Fibroblast of the conjunctiva (primary cell): ENCODE results near the gene SCNN1G.
"Not testable (repeated sequence)": the region's sequence is repeated elsewhere in the genome, so short reads cannot be mapped to it uniquely, and the experiment has no call there.

ENCODE experiments used
- DNase-seq: peaks from one replicate; pipeline ENCODE4 v3.0.0-alpha.2; 2010; ENCODE audit warnings: low read depth

Gene SCNN1G, protein sequence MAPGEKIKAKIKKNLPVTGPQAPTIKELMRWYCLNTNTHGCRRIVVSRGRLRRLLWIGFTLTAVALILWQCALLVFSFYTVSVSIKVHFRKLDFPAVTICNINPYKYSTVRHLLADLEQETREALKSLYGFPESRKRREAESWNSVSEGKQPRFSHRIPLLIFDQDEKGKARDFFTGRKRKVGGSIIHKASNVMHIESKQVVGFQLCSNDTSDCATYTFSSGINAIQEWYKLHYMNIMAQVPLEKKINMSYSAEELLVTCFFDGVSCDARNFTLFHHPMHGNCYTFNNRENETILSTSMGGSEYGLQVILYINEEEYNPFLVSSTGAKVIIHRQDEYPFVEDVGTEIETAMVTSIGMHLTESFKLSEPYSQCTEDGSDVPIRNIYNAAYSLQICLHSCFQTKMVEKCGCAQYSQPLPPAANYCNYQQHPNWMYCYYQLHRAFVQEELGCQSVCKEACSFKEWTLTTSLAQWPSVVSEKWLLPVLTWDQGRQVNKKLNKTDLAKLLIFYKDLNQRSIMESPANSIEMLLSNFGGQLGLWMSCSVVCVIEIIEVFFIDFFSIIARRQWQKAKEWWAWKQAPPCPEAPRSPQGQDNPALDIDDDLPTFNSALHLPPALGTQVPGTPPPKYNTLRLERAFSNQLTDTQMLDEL

DNA sequence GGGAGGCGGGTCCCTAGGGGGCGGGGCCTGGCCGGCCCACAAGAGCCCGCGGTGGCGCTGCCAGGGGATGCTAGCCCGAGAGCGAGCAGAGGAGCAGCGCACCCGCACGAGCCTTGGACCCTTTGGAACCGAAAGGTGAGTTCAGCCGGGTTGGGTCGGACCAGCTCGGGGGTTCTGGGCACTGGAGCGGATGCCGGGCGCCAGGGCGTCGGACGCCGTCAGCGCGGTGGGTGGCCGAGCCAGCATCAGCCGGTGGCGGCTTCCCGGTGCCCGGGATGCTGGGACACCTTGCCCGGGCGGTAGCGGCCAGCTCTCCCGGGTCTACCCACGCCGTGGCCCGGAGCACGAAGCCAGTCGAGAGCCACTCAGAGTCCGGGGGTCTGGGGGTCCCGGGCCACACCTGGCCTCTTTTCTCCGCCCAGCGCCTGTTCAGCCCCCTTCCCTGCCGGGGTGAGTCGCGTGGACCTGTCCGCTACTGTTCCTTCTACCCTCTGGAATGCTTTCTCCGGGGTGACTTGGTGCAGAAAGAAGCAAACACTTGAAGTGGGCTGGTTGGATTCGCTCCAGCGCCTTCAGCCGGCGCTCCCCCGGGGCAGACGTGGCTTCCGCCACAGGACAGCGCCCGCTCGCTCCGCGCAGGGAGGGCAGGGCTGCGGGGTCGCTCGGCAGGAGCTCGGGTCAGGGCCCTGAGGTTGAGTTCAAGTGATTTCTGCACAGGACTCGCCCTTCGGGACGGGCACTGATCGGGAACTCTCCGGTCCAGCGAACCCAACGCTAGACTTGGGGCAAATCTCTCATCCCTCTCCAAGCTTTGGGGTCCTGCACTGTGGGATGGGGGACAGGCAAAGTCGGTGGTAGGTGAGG is at the start of gene SCNN1G:
Gene SCNN1G (plus strand): TSS at position 67 of the 864 bp plus-strand sequence. CDS start 3,527 bp downstream, outside the sequence.
- DNase-seq: no peak

DNA sequence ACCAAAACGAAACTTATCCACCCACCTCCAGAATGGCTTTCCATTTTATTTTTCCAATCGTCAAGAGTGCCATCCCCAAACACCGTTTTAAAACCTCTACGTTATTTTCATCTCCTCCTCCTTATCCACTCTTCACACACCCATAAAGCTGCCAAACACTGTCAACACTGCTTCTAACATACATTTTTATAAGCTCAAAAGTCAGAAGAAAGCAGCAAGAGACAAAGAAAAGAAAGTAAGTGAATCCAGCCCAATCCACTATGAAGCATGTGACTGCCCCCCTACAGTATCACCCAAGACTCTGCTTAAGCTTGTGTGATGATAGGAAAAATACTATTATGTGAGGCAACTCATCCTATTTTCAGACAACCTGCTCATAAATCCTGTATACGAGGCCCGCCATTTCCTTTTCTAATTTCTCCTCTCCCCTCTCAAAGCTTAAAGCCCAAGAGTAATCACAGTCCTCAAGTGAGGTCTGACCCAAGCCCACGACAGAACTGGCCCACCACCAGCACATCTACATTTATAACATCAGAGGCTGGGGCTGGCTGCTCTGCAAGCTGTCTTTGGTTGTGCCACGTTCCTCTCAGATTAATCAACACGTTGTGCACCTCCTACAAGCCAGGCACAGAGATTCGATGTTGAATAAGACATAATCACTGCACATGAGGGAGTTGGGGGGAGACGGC is 49.6 kb upstream of the SCNN1G start:
- DNase-seq: no peak

DNA sequence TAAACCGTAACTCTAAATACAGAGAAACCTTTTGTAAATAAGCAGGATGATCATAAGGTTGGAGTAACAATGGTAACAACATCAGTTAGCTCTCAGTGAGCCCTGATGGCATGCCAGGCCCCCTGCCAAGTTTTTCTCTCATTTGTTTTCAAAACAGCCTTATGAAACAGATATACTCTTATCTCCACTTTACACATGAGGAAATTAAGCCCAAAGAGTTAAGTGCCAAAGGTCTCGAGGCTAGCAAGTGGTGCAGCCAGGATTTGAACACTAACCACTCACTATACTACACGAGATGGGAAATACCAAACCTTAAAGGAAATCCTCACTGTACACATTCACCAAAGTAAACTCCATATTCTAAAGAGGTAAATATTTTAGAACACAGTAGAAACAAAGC is 48.3 kb upstream of the SCNN1G start:
- no peak for DNase-seq

DNA sequence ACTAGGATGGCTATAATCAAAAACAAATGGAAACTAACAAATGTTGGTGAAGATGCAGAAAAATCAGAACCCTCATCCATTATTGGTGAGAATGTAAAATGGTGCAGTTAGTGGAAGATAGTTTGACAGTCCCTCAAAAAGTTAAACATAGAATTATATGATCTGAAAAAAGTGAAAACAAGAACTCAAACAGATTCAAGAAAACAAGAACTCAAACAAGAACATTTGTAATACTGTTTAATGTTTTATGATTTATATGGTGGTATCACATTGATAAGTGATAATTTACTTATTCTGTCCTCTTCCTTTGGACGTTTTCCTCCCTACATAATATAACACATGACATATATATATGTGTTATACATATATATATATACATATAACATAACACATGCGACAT is 45.3 kb upstream of the SCNN1G start:
- DNase-seq: no peak

DNA sequence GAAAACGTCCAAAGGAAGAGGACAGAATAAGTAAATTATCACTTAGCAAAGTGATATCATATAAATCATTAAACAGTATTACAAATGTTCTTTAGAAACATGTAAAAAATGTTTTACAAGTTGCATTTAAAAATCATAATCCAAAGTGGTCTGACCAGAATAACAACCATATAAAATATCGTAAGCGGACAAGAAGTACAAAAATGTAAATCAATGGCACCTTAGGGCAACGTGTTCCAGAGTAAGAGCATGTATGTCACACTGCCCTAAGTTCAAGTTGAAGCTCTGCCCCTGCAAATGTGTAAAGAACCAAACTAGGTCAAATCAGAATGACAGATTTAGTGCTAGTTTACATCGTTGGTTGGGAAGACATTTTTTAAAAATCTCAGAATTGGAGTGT is 44.7 kb upstream of the SCNN1G start:
- DNase-seq: no peak

DNA sequence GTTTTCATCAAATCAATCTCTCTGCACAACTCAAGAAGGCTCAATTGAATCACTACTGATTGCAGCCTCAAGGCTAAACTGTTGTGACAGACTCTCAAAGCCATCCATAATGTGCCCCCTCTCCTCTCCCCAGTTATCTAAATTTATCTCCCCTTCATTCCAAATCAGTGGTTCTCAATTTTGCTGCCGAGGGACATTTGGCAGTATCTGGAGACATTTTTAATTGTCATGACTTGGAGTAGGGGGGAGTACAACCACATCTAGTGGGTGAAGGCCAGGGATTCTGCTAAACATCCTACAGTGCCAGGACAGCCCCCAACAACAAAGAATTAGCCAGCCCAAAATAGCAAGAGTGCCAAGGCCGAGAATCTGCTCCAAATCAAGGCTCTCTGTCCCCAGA is 42.4 kb upstream of the SCNN1G start:
- no peak for DNase-seq

DNA sequence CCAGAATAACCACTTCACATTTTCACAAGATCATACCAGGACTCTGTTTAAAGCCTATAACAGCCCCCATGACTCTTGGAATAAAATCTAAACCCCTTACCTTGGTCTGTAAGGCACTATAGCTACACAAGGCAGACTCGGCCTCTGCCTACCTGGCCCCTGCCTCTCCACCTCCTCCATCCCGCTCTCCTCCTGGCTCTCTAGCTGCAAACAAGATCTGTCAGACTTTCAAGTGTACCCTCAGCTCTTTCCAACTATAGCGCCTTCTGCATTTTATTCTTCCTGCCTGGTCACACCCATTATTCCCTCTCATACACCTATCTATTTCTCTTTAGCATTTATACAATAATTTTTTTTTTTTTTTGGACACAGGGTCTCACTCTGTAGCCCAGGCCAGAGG is 41.5 kb upstream of the SCNN1G start:
- no peak for DNase-seq

DNA sequence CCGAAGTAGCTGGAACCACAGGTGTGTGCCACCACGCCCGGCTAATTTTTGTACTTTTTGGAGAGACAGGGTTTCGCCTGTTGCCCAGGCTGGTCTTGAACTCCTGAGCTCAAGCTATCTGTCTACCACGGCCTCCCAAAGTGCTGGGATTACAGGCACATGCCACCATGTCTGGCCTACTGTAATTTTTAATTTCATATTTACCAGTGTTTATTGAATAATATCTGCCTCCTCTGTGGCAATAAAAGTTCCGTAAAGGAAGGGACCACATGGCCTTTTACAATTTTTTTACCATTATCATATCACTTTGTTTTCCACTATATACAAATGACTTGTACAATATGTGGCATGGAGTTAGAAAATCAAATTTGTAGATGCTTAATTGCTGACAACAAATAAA is 41.0 kb upstream of the SCNN1G start:
- DNase-seq: no peak

DNA sequence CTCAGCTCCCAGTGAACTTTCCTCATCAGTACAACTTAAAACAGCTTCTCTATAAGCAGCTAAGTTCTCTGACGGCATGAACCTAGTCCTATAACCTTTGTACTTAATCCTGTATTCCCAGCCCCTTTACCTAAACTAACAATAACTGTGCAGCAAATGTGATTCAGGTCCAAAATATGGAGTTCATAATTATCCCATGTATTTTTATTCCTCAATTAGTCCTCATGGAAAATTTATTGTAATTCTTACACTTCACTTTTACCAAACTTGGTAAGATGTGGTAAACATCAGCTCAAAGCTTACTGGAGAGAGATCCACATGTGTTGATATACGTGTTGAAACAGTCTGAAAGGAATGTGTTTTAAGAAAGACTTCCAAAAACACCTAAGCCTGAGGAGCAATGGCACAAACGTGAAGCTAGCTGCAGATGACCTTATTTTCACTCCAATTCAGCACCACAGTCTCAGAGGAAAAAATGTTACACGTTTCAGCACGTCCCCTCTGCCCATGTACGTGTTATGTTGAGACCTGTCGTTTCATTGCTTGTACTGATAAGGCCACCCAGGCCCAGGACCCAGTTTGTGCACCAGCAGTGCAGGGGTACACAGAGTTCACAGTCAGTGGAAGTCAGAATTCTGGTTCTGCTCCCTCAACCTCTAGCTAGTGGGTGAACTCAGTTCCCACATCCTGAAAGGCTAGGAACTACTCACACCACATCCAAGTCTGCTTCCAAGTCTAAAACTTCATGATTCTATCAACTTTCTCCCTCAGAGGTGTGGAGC is 40.4 kb upstream of the SCNN1G start:
- DNase-seq: no peak

DNA sequence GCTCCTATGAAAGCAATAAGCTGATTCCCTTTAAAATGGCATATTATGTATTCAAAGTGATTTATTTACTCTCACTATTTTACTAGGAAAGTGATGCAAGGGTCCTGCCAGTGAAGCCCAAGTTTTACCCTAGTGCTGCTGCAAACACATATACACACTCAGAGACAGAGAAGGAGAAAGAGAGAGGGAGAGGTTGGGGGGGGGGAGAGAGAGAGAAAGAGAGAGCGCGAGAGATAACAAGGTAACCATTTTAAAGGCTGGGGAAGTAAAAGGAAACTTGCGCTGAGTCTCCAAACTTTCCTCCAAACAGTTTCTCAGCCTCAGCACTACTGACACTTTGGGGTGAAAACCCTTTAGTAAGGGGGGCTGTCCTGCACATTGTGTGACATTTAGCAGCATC is 39.2 kb upstream of the SCNN1G start:
- DNase-seq: no peak

DNA sequence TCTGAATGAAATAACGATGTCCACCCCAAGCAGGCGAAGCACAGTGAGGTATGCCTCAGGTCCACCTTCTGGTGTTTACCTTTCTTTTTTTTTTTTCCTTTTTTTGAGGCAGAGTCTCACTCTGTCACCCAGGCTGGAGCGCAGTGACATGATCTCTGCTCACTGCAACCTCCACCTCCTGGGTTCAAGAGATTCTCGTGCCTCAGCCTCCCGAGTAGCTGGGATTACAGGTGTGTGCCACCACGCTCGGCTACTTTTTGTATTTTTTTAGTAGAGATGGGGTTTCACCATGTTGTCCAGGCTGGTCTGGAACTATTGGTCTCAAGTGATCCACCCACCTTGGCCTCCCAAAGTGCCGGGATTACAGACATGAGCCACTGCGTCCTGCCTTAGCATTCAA is 38.2 kb upstream of the SCNN1G start:
- DNase-seq: not testable (repeated sequence)

DNA sequence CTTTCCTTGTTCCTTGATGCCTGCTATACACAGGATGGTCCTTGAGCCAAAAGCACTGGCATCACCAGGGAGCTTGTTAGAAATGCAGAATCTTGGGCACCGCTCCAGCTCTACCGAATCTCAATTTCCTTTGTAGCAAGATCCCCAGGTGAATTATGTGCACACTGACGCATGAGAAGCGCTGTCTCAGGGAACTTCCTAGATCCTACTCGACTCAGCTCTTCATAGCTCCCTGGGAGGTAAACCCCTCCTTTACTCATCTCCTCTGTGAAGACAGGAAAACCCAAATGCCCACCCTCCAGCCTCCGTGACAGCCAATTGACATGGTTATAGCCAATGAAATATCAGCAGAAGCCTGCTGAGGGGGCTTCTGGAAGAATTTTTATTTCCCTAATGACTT is 37.4 kb upstream of the SCNN1G start:
- DNase-seq: no peak

DNA sequence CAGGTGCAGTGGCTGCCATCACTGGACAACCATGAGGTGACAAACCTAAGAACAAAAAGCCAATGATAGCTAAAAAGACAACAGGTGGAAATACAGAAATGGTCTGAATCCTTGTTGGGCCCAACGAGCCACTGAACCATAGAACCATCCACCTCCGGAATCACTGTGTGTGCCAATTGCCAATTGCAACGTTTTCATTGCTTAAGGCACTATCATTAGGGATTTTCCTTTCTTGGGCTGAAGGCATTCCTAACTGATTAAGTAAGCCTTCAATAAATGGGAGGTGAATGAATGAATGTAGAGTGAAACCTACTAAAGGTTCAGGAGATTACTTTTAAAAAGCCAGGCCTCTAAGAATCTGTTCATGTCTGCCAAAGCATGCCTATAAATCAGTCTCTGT is 36.9 kb upstream of the SCNN1G start:
- DNase-seq: no peak

DNA sequence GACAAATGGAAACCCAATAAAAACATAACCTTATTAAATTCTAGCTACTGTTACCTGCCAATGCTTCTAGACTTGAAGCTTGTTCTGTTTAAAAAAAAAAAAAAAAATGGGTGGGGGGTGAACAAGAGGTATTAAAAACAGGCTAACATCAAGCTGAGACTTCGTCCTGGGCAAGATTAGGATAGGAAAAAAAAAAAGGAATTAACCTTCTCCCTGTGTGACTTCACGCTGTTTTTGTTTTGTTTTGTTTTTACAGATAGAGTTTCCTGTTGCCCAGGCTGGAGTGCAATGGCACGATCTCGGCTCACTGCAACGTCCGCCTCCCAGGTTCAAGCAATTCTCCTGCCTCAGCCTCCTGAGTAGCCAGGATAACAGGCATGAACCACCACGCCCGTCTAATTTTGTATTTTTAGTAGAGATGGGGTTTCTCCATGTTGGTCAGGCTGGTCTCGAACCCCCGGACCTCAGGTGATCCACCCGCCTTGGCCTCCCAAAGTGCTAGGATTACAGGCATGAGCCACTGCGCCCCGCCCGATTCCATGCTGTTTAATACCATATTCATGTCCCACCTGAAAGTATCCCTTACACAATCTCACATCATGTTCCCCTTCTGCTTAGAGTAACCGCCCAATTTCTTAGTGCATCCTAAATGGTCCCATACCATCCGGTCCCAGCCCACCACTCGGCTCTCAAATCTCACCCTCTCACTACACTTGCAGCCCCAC is 35.5 kb upstream of the SCNN1G start:
- no peak for DNase-seq

DNA sequence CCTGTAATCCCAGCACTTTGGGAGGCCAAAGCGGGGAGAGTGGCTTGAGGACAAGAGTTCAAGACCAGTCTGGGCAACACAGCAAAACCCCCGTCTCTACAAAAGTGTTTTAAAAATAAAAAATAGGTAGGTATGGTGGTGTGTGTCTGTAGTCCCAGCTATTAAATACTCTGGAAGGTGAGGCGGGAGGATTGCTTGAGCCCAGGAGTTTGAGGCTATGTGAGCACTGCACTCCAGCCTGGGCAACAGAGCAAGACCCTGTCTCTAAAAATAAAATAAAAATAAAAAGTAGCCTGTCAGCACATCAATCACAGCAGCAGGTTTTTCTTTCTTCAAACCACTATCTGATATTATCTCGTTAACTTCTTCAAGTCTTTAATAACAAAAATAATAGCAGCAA is 34.9 kb upstream of the SCNN1G start:
- no peak for DNase-seq

DNA sequence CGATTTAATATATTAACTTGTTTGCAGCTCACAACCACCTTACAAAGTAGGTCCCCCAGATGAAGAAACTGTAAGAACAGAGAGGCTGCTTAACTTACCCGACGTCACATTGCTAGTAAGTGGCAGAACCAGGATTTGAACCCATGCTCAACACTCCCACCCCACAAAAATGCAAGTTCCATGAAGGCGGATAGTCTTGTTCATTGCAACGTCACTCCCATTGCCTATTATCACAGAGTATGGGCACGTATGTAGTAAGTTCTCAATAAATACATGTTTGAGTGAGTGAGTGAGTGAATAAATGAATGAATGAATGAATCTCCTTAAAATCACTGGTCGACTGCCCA is 34.4 kb upstream of the SCNN1G start:
- no peak for DNase-seq

DNA sequence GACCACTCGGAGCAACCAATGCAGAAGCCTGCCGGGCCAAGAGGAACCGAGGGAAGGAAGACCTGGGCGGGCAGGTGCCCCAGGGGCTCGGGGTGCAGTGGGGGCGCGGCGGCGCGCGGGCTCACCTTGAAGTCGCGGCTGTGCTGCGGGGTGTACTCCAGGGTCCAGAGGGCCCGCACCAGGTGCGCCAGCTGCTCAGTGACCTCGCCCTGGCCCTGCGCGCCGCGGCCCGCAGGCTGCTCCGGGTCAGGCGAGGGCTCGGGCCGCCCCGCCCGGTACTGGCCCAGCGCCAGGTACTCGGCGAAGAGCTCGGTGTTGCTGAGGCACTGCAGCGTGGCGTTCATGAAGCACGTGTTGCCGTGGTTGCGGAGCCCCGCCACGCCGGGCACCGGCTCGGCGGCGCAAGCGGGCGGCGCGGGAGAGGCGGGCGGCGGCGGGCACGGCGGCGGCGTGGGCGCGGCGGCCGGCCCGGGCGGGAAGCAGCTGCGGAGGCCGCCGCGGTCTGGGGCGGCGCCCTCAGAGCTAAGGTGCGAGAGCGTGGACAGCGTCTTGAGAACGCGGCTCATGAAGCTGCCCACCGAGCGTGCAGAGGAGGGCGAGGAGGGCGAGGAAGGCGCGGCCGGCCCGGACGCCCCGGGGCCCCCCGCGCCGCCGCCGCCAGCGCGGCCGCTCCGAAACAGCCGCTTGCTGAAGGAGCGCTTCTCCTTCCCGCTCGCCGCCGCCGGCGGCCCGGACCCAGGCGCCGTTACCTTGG is 33.9 kb upstream of the SCNN1G start:
- peak; percentile 24 for DNase-seq

DNA sequence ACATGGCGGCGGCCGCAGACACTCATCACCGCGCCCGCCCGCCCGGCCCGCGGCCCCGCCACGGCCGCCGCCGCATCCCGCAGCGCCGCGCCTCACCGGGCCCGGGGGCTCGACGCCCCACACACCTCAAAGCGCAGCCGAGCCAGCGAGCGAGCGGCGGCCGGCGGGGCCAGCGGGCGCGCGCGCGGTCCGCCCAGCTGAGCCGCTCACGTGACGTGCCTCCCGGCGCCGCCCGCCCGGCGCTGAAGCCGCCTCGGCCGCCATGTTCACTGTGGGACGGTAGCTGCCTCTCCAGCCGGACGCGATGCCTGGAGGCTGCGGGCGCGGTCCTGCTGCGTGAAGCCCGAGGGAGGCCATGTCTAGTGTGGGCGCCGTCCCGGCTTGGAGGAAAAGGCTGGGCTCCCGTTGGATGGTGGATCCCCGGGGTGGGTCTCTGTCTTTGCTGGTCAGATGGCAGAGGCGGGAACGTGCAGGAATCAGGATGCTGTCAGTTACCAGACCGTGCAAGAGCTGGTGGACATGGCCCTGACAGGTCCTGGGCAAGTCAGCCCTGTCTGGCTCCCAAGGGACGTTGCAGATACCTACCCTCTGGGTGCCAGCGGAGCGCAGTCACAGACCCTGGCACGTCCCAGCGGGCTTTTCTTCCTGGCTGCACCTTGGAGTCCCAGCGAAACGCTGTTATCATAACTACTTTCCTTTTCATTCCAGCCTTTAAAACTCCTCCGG is 33.1 kb upstream of the SCNN1G start, which contains the start of gene USP31:
Gene USP31 (minus strand): TSS at position 186 of the 726 bp plus-strand sequence. CDS start 182 bp downstream, at position 4.
- DNase-seq: peak; percentile 91

DNA sequence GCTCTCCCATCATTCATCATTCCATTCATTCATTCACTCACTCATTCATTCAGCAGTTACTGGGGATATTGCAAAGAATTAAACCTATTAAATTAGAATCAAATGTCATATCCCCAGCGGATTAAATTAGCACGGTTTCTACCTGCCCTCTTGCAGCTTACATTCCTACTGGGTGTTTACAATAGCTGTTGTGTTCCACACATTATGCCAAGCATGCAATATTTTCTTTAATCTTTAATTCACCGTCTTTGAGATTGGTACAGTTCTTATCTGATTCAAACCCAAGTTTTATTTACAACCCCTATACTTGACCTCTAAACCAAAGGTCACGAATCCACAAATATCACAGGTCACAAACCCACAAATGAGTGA is 32.6 kb upstream of the SCNN1G start:
- DNase-seq: no peak
